Keratinocyte (primary cell): Measurements from ENCODE around the gene HCK. TPM values are rescaled to one million over a fixed set of nuclear protein-coding genes. Genes with fewer than 3 reads are reported as not detected.
A peak's percentile ranks its signal among the peaks of the same experiment; 100 is the strongest.

Experiments
- DNase-seq: peaks from one replicate; pipeline ENCODE4 v3.0.0-alpha.2; 2011; ENCODE audit warnings: low read depth, missing footprints, low spot score
- FAIRE-seq: peaks from 2 replicates; lab custom pipeline; 2011; peaks lifted over from hg19 to GRCh38; lab: Jason Lieb, UNC
- H2AFZ ChIP-seq: 2 replicates; pipeline ENCODE4 v1.6.0; 2012; ENCODE audit warnings: low read length, control low read depth, inconsistent platforms; ENCODE audit not compliant: control insufficient read depth
- H3K27ac ChIP-seq: 2 replicates; pipeline ENCODE4 v1.5.1; 2011; ENCODE audit warnings: low read length; ENCODE audit not compliant: control insufficient read depth, insufficient read depth
- H3K27me3 ChIP-seq: 3 replicates; pipeline ENCODE4 v1.6.0; 2011; ENCODE audit warnings: low read length; ENCODE audit not compliant: control insufficient read depth, insufficient read depth; ENCODE audit errors: extremely low read depth
- H3K36me3 ChIP-seq, 2 experiments: 2 replicates in 1 of 2; 3 replicates in 1 of 2; pipeline ENCODE4 v1.5.1; 2011; ENCODE audit warnings: low read length in 2 of 2, mild to moderate bottlenecking in 1 of 2; ENCODE audit not compliant: control insufficient read depth in 2 of 2, insufficient read depth in 2 of 2; ENCODE audit errors: extremely low read depth in 1 of 2
- H3K4me1 ChIP-seq: 3 replicates; pipeline ENCODE4 v1.5.1; 2011; ENCODE audit warnings: low read length; ENCODE audit not compliant: control insufficient read depth, insufficient read depth; ENCODE audit errors: extremely low read depth
- H3K4me2 ChIP-seq: 3 replicates; pipeline ENCODE4 v1.6.0; 2011; ENCODE audit warnings: low read depth, low read length; ENCODE audit not compliant: control insufficient read depth, insufficient read depth; ENCODE audit errors: extremely low read depth
- H3K4me3 ChIP-seq, 3 experiments: fragments of 200-600 bp in 1 of 3; sonication (generic) in 1 of 3; 2 replicates in 2 of 3; 3 replicates in 1 of 3; pipeline ENCODE4 v1.5.1; 2011 to 2016; ENCODE audit warnings: low read length in 3 of 3, mild to moderate bottlenecking in 3 of 3, control low read depth in 2 of 3, inconsistent platforms in 1 of 3, low read depth in 1 of 3, mixed read lengths in 1 of 3, mixed run types in 1 of 3, moderate library complexity in 1 of 3; ENCODE audit not compliant: control insufficient read depth in 2 of 3, insufficient read depth in 2 of 3; ENCODE audit errors: extremely low read depth in 1 of 3
- H3K79me2 ChIP-seq: 2 replicates; pipeline ENCODE4 v1.6.0; 2012; ENCODE audit warnings: low read length; ENCODE audit not compliant: control insufficient read depth, insufficient read depth
- H3K9ac ChIP-seq: 3 replicates; pipeline ENCODE4 v1.6.0; 2011; ENCODE audit warnings: low read length; ENCODE audit not compliant: control insufficient read depth, insufficient read depth; ENCODE audit errors: extremely low read depth
- H3K9me1 ChIP-seq: 3 replicates; pipeline ENCODE4 v1.6.0; 2011; ENCODE audit warnings: low read length; ENCODE audit not compliant: control insufficient read depth, insufficient read depth; ENCODE audit errors: extremely low read depth
- H3K9me3 ChIP-seq: 2 replicates; pipeline ENCODE4 v1.5.1; 2012; ENCODE audit warnings: low read depth, low read length; ENCODE audit not compliant: control insufficient read depth
- H4K20me1 ChIP-seq: 3 replicates; pipeline ENCODE4 v1.6.0; 2011; ENCODE audit warnings: low read length; ENCODE audit not compliant: control insufficient read depth, insufficient read depth; ENCODE audit errors: extremely low read depth
- EZH2 ChIP-seq: IDR thresholded peaks from one replicate; pipeline ENCODE4 v1.6.1; 2012; ENCODE audit warnings: inconsistent platforms, mild to moderate bottlenecking, low read length, moderate library complexity
- dilution Hi-C: fragments of 300-500 bp; cut with MboI; formaldehyde crosslinking; loops from one replicate; pipeline ENCODE4 v1.7.0; 2020; ENCODE audit warnings: low sequenced_read_pairs; ENCODE audit not compliant: extremely low pct_ligation_motif_present
- polyA plus RNA-seq, 5 experiments: library from polyadenylated mRNA; depleted of rRNA in 3 of 5; stranded (reverse) in 3 of 5; stranded (forward) in 1 of 5; unstranded in 1 of 5; fragments of >200 nt; gene quantifications; 1 replicate in 1 of 5; 2 replicates in 3 of 5; 3 replicates in 1 of 5; pipeline versions ENCODE4 v1.2.1 to v1.2.3, GENCODE V29; 2011 to 2012; ENCODE audit warnings: missing spikeins in 2 of 5, low read depth in 1 of 5, low replicate concordance in 1 of 5
- TF ChIP-seq, protein P1 (sequence below), 3 experiments: IDR thresholded peaks in 1 of 3; conservative IDR thresholded peaks in 1 of 3; optimal IDR thresholded peaks in 1 of 3; 2 replicates in 2 of 3; 3 replicates in 1 of 3; pipeline versions ENCODE3 to v1.5.1; 2011; ENCODE audit warnings: low read length in 3 of 3, mild to moderate bottlenecking in 3 of 3, moderate library complexity in 2 of 3, control low read depth in 1 of 3, inconsistent platforms in 1 of 3; ENCODE audit not compliant: insufficient read depth in 2 of 3; ENCODE audit errors: extremely low read depth in 1 of 3

Gene HCK
- polyA plus RNA-seq, 1 donor (not counting 4 experiments of a cell fraction or from before 2014, with no cell fraction given), result not detected

DNA sequence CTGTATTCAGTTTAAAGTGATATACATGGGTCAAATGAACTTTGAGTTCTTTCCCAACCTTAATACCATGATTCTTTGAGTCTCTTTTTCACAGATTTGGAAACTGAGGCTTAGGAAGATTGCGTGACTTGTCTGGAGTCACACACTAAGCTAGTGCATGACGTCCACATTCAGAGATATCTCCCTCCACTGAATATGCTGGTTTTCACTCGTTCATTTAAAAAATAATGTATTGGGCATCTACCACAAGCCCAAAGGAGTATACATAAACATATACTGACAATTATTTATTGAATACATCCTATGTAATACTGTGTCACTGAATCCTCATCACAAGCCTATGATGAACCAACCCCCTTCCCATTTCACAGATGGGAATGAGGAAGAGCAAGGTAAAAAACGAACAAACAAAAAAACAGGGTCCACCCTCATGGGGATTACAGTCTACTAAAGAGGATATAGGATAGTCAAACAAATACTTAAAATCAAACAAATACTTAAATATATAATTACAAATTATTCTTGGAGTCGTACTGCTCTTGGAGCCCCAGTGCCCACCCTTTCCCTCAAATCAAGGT is 56.9 kb downstream of the HCK start:
- no peak for FAIRE-seq
- H2AFZ ChIP-seq, result peak overlapping the region; percentile 7
- no peaks in the 10 kb centered on the region for H4K20me1 ChIP-seq
- no peak for DNase-seq
- peaks cover 4% of the 10 kb centered on the region for H3K9me1 ChIP-seq
- H3K36me3 ChIP-seq, result no peaks in the 10 kb centered on the region
- no peaks in the 10 kb centered on the region for H3K27me3 ChIP-seq
- no peak overlapping the region for H3K4me2 ChIP-seq
- TF ChIP-seq, protein P1, sequence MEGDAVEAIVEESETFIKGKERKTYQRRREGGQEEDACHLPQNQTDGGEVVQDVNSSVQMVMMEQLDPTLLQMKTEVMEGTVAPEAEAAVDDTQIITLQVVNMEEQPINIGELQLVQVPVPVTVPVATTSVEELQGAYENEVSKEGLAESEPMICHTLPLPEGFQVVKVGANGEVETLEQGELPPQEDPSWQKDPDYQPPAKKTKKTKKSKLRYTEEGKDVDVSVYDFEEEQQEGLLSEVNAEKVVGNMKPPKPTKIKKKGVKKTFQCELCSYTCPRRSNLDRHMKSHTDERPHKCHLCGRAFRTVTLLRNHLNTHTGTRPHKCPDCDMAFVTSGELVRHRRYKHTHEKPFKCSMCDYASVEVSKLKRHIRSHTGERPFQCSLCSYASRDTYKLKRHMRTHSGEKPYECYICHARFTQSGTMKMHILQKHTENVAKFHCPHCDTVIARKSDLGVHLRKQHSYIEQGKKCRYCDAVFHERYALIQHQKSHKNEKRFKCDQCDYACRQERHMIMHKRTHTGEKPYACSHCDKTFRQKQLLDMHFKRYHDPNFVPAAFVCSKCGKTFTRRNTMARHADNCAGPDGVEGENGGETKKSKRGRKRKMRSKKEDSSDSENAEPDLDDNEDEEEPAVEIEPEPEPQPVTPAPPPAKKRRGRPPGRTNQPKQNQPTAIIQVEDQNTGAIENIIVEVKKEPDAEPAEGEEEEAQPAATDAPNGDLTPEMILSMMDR (optimal IDR thresholded peaks at IDR 0.05 in 1 of 3, IDR thresholded peaks at IDR 0.05 in 1 of 3, conservative IDR thresholded peaks at IDR 0.05 in 1 of 3; ENCODE audit: extremely low read depth in 1 of 3, insufficient read depth in 2 of 3, low read length in 3 of 3), result no peak
- no peak for TF ChIP-seq EZH2
- dilution Hi-C loops, result no loop called here
- peak overlapping the region; percentile 100 for H3K27ac ChIP-seq
- H3K9ac ChIP-seq, result peak overlapping the region; percentile 100
- H3K9me3 ChIP-seq, result no peaks in the 10 kb centered on the region
- H3K4me3 ChIP-seq, result no peak overlapping the region
- H3K79me2 ChIP-seq, result peaks cover 41% of the 10 kb centered on the region
- peaks cover 20% of the 10 kb centered on the region for H3K4me1 ChIP-seq

DNA sequence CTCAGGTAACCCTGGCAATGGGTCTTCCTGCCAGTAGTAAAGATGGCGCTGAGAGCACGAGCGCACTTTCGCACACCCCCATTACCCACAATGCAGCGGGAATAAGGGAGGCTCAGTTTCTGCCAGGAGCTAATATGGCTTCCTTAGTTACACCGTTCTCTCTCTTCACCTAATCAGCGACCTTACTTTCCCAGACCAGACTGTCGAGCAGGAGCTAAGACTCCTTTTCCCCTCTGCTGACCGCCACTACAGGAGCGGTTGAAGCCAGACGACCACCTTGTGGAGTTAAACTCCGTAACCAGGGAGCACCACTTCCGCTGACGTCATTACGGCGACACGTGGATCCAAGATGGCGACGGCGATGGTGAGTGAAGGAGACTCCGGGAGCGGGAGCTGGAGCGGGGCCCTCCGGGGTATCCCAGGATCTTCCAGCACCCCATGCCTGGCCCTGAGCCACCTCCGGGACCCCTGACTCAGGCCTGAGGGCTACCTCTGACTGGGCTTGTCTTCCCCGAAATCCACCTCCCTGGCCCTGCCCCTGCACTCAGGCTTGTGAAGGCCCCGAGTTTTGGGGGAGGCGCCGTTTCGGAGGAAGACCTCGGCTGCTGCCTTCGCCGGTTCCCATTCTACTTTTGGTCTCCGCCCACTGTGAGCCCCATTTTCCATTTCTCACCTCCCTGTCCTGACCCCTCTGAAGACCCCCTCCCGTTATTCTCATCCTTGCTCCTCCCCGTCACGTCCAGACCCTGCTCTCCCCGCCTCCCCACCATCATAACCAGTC is 57.5 kb downstream of the HCK start, which contains the start of gene TM9SF4:
TSS of gene TM9SF4 (plus strand) at position 323 of the 781 bp plus-strand sequence. CDS start at position 350, 27 bp downstream.
- Histone ChIP-seq H3K27me3 (no peaks in the 10 kb centered on the region), H2AFZ (peak within 1 kb of the TSS; percentile 100), H3K27ac (peak within 1 kb of the TSS; percentile 100), H3K9me1 (peaks cover 4% of the 10 kb centered on the region), H4K20me1 (peaks cover under 1% of the 10 kb centered on the region), H3K4me2 (peak within 1 kb of the TSS; percentile 91), H3K4me1 (peaks cover 20% of the 10 kb centered on the region), H3K9ac (peak within 1 kb of the TSS; percentile 100), H3K4me3 (peak within 1 kb of the TSS; percentile 71 to 91 (median 88)), H3K9me3 (no peaks in the 10 kb centered on the region), H3K36me3 (peaks cover 0 to 2% of the 10 kb centered on the region in 2 experiments), H3K79me2 (peaks cover 48% of the 10 kb centered on the region)
- TF ChIP-seq, protein P1 (optimal IDR thresholded peaks at IDR 0.05 in 1 of 3, IDR thresholded peaks at IDR 0.05 in 1 of 3, conservative IDR thresholded peaks at IDR 0.05 in 1 of 3; ENCODE audit: extremely low read depth in 1 of 3, insufficient read depth in 2 of 3, low read length in 3 of 3), result no peak
- no peak for TF ChIP-seq EZH2
- dilution Hi-C loops, result no loop called here
- FAIRE-seq (peak; percentile 71), DNase-seq (peak; percentile 26)
